B cell (primary cell): Measurements from ENCODE around the gene PRR7. TPM values are rescaled to one million over a fixed set of nuclear protein-coding genes. Genes with fewer than 3 reads are reported as not detected.

ENCODE experiments used
- ATAC-seq: fragments of 200-7000 bp; cut with Tn5 transposase; one replicate; pipeline ENCODE4 v1.10.0; 2021; ENCODE audit warnings: low read depth, mild to moderate bottlenecking, moderate number of reproducible peaks, moderate library complexity
- CTCF ChIA-PET: fragments of 350-600 bp; sonication (Branson Sonifier 250); formaldehyde crosslinking; loops from one replicate; lab custom pipeline; 2021; ENCODE audit warnings: antibody characterized with exemption, inconsistent platforms; lab: Charles Lee
- POLR2A ChIA-PET: fragments of 350-600 bp; sonication (Branson Sonifier 250); formaldehyde crosslinking; loops from one replicate; lab custom pipeline; 2021; ENCODE audit warnings: antibody characterized with exemption; lab: Charles Lee
- DNase-seq: peaks from one replicate; pipeline ENCODE4 v3.0.0; 2013
- H2AFZ ChIP-seq: 2 replicates; pipeline ENCODE4 v1.6.1; 2012; ENCODE audit warnings: mild to moderate bottlenecking, low read depth, low read length; ENCODE audit not compliant: insufficient read depth, poor library complexity, severe bottlenecking
- H3K27ac ChIP-seq, 2 donors: 1 replicate in 1 of 2; 2 replicates in 1 of 2; pipeline ENCODE4 v1.5.1; 2012 to 2013; ENCODE audit warnings: low read length in 2 of 2, mild to moderate bottlenecking in 2 of 2, moderate library complexity in 1 of 2
- H3K27me3 ChIP-seq, 4 experiments: fragments of 200-600 bp in 1 of 4; sonication (generic) in 1 of 4; replicated peaks in 1 of 4; 1 replicate in 2 of 4; 2 replicates in 2 of 4; pipeline versions ENCODE4 v1.6.1 to v1.7.0; 2013 to 2016; ENCODE audit warnings: low read length in 3 of 4, mild to moderate bottlenecking in 2 of 4, mixed read lengths in 1 of 4, moderate library complexity in 1 of 4; ENCODE audit not compliant: insufficient read depth in 4 of 4, control insufficient read depth in 3 of 4; ENCODE audit errors: control extremely low read depth in 1 of 4
- H3K36me3 ChIP-seq, 2 experiments: replicated peaks in 1 of 2; 1 replicate in 1 of 2; 2 replicates in 1 of 2; pipeline versions ENCODE4 v1.6.1 to v1.7.1; 2013; ENCODE audit warnings: low read length in 1 of 2; ENCODE audit not compliant: insufficient read depth in 2 of 2, control insufficient read depth in 1 of 2; ENCODE audit errors: control extremely low read depth in 1 of 2, extremely low read depth in 1 of 2
- H3K4me1 ChIP-seq, 2 donors: fragments of 200-600 bp in 1 of 2; sonication (generic) in 1 of 2; 1 replicate in 1 of 2; 2 replicates in 1 of 2; pipeline versions ENCODE4 v1.5.1 to v1.6.1; 2013 to 2017; ENCODE audit warnings: low read length in 2 of 2; ENCODE audit not compliant: control insufficient read depth in 2 of 2, insufficient read depth in 2 of 2
- H3K4me2 ChIP-seq: replicated peaks from 2 replicates; pipeline ENCODE3; 2012; ENCODE audit warnings: mild to moderate bottlenecking, low read depth, low read length; ENCODE audit not compliant: poor library complexity, severe bottlenecking
- H3K4me3 ChIP-seq, 5 experiments: fragments of 200-600 bp in 1 of 5; sonication (generic) in 1 of 5; 1 replicate in 3 of 5; 2 replicates in 2 of 5; pipeline versions ENCODE4 v1.5.1 to v1.7.0; 2011 to 2016; ENCODE audit warnings: low read length in 4 of 5, mild to moderate bottlenecking in 4 of 5, low read depth in 2 of 5, control low read depth in 1 of 5, moderate library complexity in 1 of 5; ENCODE audit not compliant: insufficient read depth in 1 of 5; ENCODE audit errors: control extremely low read depth in 1 of 5, extremely low read depth in 1 of 5
- H3K79me2 ChIP-seq: fragments of 200-600 bp; sonication (generic); one replicate; pipeline ENCODE4 v1.6.0; 2016; ENCODE audit warnings: low read length; ENCODE audit not compliant: control insufficient read depth, insufficient read depth
- H3K9ac ChIP-seq: fragments of 200-600 bp; sonication (generic); 2 replicates; pipeline ENCODE4 v1.6.1; 2017; ENCODE audit warnings: mild to moderate bottlenecking, low read length, moderate library complexity
- H3K9me3 ChIP-seq, 3 donors: one replicate each; pipeline versions ENCODE4 v1.6.1 to v1.7.1; 2013; ENCODE audit warnings: low read length in 2 of 3; ENCODE audit not compliant: control insufficient read depth in 2 of 3, insufficient read depth in 1 of 3; ENCODE audit errors: control extremely low read depth in 1 of 3
- H4K20me1 ChIP-seq: 2 replicates; pipeline ENCODE4 v1.6.0; 2012; ENCODE audit warnings: mild to moderate bottlenecking, low read length; ENCODE audit not compliant: insufficient read depth, control insufficient read depth, poor library complexity, severe bottlenecking
- H3K27ac Mint-ChIP-seq: one replicate; pipeline ENCODE4 v1.8.0; 2021; ENCODE audit warnings: mixed read lengths
- H3K27me3 Mint-ChIP-seq: one replicate; pipeline ENCODE4 v1.8.0; 2021; ENCODE audit warnings: mixed read lengths
- H3K4me1 Mint-ChIP-seq: one replicate; pipeline ENCODE4 v1.8.0; 2021; ENCODE audit warnings: mixed read lengths
- H3K4me3 Mint-ChIP-seq: one replicate; pipeline ENCODE4 v1.8.0; 2021; ENCODE audit warnings: mixed read lengths
- H3K9me3 Mint-ChIP-seq: one replicate; pipeline ENCODE4 v1.8.0; 2022; ENCODE audit warnings: mixed read lengths; ENCODE audit not compliant: insufficient read depth
- EZH2 ChIP-seq: IDR thresholded peaks from 2 replicates; pipeline ENCODE4 v1.6.1; 2012; ENCODE audit warnings: borderline replicate concordance, low read depth, mild to moderate bottlenecking, moderate library complexity, low read length; ENCODE audit not compliant: insufficient read depth, poor library complexity, severe bottlenecking
- WGBS: methylation state at CpG from one replicate; pipeline ENCODE4 v1.1.5; 2013; ENCODE audit warnings: missing lambda C conversion rate; ENCODE audit not compliant: insufficient coverage; 5-methylcytosine and 5-hydroxymethylcytosine counted together
- intact Hi-C: fragments of 100-400 bp; cut with micrococcal nuclease; formaldehyde crosslinking; loops from one replicate; pipeline ENCODE4 v1.10.0; 2022
- polyA plus RNA-seq: library from polyadenylated mRNA; depleted of rRNA; stranded (reverse); fragments of >200 nt; gene quantifications from 2 replicates; pipeline ENCODE4 v1.2.3, GENCODE V29; 2012
- total RNA-seq, 2 donors: library from RNA; stranded (reverse); fragments of 120-200 nt in 1 of 2; gene quantifications; 1 replicate in 1 of 2; 2 replicates in 1 of 2; pipeline versions ENCODE4 v1.2.3 to v1.2.4, GENCODE V29; 2013 to 2022
- TF ChIP-seq, protein P1 (sequence below): fragments of 200-600 bp; IDR thresholded peaks from one replicate; pipeline ENCODE4 v1.8.0; 2022; ENCODE audit warnings: antibody characterized with exemption, mild to moderate bottlenecking

PRR7 gene
- total and polyA plus RNA-seq, 2 donors (not counting 1 experiment from before 2014, with no cell fraction given): 4.8 to 84.4 TPM

DNA sequence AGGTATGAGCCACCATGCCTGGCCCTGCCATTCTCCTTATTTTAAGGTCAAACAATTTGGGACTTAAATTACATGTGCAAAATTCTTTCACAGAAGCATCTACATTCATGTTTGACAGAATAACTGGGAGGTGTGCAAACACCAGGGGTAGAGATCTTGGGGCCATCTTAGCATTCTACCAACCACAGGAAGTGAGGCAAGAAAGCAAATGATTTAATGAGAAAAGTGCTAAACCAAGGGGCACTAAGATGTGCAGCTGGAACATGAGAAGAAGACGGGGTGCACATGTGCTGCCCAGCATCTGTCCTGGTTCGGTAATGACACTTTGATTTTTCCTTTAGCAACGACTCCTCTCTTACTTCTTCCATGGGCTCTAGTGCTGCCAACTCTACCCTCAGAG is 36.0 kb upstream of the PRR7 start:
- no peak for DNase-seq
- peaks cover 10 to 23% of the 10 kb centered on the region in 2 donors for H3K4me1 ChIP-seq
- H3K36me3 ChIP-seq: no peaks in the 10 kb centered on the region
- H3K9me3 ChIP-seq: no peaks in the 10 kb centered on the region
- H3K27me3 ChIP-seq: no peaks in the 10 kb centered on the region
- H4K20me1 ChIP-seq: no peaks in the 10 kb centered on the region
- POLR2A ChIA-PET: no interaction called here
- no peak overlapping the region for H3K9ac ChIP-seq
- no peak for ATAC-seq
- H2AFZ ChIP-seq: no peak overlapping the region
- Mint-ChIP-seq H3K4me1 (peaks cover 17% of the 10 kb centered on the region), H3K27ac (no peak overlapping the region), H3K27me3 (no peaks in the 10 kb centered on the region), H3K4me3 (no peak overlapping the region), H3K9me3 (no peaks in the 10 kb centered on the region)
- 37% methylated on average over 2 of the region's 3 CpGs for WGBS
- H3K4me2 ChIP-seq: no peak overlapping the region
- no peak overlapping the region for H3K4me3 ChIP-seq
- intact Hi-C loops: no loop called here
- H3K27ac ChIP-seq: no peak overlapping the region
- CTCF ChIA-PET: interaction anchor here (1.1 to 12.7 kb wide), 2 partner anchors 20 to 38 kb away, joined by 4 to 628 read pairs; partner anchors contain the start of gene PRR7
- no peaks in the 10 kb centered on the region for H3K79me2 ChIP-seq
- TF ChIP-seq EZH2: no peak
- TF ChIP-seq, protein P1, sequence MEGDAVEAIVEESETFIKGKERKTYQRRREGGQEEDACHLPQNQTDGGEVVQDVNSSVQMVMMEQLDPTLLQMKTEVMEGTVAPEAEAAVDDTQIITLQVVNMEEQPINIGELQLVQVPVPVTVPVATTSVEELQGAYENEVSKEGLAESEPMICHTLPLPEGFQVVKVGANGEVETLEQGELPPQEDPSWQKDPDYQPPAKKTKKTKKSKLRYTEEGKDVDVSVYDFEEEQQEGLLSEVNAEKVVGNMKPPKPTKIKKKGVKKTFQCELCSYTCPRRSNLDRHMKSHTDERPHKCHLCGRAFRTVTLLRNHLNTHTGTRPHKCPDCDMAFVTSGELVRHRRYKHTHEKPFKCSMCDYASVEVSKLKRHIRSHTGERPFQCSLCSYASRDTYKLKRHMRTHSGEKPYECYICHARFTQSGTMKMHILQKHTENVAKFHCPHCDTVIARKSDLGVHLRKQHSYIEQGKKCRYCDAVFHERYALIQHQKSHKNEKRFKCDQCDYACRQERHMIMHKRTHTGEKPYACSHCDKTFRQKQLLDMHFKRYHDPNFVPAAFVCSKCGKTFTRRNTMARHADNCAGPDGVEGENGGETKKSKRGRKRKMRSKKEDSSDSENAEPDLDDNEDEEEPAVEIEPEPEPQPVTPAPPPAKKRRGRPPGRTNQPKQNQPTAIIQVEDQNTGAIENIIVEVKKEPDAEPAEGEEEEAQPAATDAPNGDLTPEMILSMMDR: no peak

DNA sequence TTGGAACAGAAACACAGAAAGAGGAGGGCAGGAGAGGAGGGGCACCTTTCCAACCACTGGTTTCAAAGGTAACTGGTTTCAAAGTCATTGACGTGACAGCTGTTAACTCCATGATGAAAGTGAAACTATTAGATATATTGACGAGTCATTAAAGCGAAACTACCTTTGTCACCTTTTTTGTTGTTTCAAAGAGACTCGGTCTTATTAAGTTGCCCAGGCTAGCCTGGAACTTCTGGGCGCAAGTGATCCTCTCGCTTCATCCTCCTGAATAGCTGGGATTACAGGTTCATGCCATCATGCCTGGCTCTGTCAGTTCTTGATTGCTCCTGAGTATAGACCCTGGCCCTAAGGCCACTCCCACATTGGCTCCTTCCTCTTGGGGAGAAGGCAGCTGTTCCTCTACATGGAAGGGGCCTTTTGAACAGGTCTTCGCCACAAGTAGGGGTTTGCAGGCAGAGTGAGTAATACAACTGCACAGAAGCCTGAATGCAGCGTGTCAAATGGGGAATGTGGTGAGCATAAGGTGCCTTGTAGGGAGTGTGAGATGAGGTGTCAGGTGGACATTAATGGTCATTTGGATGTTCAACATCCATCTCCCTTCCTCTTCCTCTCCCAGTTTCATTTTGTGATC is 33.9 kb upstream of the PRR7 start:
- H3K27ac Mint-ChIP-seq: peak overlapping the region; percentile 43
- CTCF ChIA-PET: interaction anchor here (0.6 to 1.3 kb wide), 4 partner anchors 8 to 832 kb away, joined by 3 to 5 read pairs (median 4); no protein-coding TSS in a partner anchor
- TF ChIP-seq, protein P1: no peak
- no peak for TF ChIP-seq EZH2
- H3K9me3 Mint-ChIP-seq: no peaks in the 10 kb centered on the region
- Histone ChIP-seq H3K36me3 (no peaks in the 10 kb centered on the region), H3K27ac (no peak overlapping the region), H3K9me3 (no peaks in the 10 kb centered on the region), H2AFZ (no peak overlapping the region), H3K4me3 (no peak overlapping the region), H3K4me1 (peaks cover 0 to 10% of the 10 kb centered on the region in 2 donors), H3K79me2 (no peaks in the 10 kb centered on the region), H4K20me1 (no peaks in the 10 kb centered on the region), H3K27me3 (no peaks in the 10 kb centered on the region), H3K9ac (no peak overlapping the region), H3K4me2 (peak overlapping the region; percentile 11)
- ATAC-seq (peak; percentile 31), DNase-seq (peak; percentile 53)
- intact Hi-C loops: no loop called here
- 80% methylated on average over 4 of the region's 8 CpGs for WGBS
- peaks cover 7% of the 10 kb centered on the region for H3K4me1 Mint-ChIP-seq
- POLR2A ChIA-PET: no interaction called here
- H3K27me3 Mint-ChIP-seq: no peaks in the 10 kb centered on the region
- H3K4me3 Mint-ChIP-seq: no peak overlapping the region
